ENCODE data around the gene PRRG4.

The PRRG4 gene

GRCh38 chr11:32892355-32893092, 62.8 kb downstream of the PRRG4 start, which contains the start of gene QSER1:
Gene QSER1, plus strand, starts transcription at chr11:32892811. Its CDS starts 315 bp downstream, at chr11:32893126.
- TF ChIP-seq, protein P1, sequence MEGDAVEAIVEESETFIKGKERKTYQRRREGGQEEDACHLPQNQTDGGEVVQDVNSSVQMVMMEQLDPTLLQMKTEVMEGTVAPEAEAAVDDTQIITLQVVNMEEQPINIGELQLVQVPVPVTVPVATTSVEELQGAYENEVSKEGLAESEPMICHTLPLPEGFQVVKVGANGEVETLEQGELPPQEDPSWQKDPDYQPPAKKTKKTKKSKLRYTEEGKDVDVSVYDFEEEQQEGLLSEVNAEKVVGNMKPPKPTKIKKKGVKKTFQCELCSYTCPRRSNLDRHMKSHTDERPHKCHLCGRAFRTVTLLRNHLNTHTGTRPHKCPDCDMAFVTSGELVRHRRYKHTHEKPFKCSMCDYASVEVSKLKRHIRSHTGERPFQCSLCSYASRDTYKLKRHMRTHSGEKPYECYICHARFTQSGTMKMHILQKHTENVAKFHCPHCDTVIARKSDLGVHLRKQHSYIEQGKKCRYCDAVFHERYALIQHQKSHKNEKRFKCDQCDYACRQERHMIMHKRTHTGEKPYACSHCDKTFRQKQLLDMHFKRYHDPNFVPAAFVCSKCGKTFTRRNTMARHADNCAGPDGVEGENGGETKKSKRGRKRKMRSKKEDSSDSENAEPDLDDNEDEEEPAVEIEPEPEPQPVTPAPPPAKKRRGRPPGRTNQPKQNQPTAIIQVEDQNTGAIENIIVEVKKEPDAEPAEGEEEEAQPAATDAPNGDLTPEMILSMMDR (IDR thresholded peaks at IDR 0.05; ENCODE audit: low read depth, low read length, missing control alignments), result no peak
- in situ Hi-C loops (cut with HindIII; ENCODE audit: low sequenced_read_pairs), result no loop called here
- no peak for DNase-seq (ENCODE audit: low read depth)
- H3K4me3 ChIP-seq (ENCODE audit: low read depth, low read length), result peak within 1 kb of the TSS; percentile 76

DNA sequence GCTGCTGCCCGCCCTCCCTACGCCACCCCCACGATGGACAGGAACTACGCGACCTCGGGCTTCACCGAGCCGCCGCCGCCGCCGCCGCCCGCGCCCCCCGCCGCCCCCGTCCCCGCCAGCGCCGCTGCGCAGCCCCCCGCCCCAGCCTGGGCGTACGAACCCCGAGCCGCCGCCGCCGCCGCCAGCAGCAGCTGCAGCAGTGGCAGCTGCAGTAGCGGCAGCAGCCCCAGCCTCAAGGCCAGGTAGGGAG, 63.3 kb downstream of the PRRG4 start:
- TF ChIP-seq, protein P1 (IDR thresholded peaks at IDR 0.05; ENCODE audit: low read depth, low read length, missing control alignments), result no peak
- peak overlapping the region; percentile 76 for H3K4me3 ChIP-seq (ENCODE audit: low read depth, low read length)
- in situ Hi-C loops (cut with HindIII; ENCODE audit: low sequenced_read_pairs), result no loop called here
- no peak for DNase-seq (ENCODE audit: low read depth)

GRCh38 chr11:32893343-32894148, 63.8 kb downstream of the PRRG4 start:
- in situ Hi-C loops (cut with HindIII; ENCODE audit: low sequenced_read_pairs), result no loop called here
- TF ChIP-seq, protein P1 (IDR thresholded peaks at IDR 0.05; ENCODE audit: low read depth, low read length, missing control alignments), result peak; percentile 52
- no peak for DNase-seq (ENCODE audit: low read depth)
- H3K4me3 ChIP-seq (ENCODE audit: low read depth, low read length), result peak overlapping the region; percentile 76

DNA sequence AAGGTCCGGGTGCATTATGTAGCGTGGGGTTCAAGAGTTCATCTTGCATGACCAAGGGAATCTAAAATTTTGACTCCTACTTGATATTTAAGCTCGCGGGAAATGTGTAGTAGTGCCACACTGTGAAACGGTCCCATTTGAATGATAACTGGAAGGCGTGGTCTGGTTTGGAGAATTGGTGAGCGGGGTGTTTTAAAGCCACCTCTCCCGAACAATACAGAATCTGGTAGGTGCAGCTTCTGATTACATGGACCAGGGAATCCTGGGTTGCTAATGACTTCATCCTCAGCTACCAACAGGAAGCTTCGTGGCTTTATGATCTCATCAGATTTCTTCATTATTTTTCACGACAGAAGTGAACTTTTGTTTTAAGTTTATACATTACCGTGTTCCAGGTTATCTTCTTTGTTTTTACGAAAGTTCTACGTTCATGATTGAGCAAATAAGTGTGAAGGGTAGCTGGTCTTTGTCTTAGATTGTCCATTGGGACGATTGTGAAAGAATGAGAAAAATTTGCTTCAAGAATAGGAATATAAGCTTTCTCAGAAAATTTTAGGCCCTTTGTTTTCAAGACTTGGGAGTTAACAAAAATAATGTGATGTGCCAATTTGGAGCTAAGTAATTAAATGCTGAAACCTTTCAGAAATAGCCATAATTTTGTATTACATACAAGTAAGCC, 64.6 kb downstream of the PRRG4 start:
- in situ Hi-C loops (cut with HindIII; ENCODE audit: low sequenced_read_pairs), result no loop called here
- TF ChIP-seq, protein P1 (IDR thresholded peaks at IDR 0.05; ENCODE audit: low read depth, low read length, missing control alignments), result no peak
- peak; percentile 74 for DNase-seq (ENCODE audit: low read depth)
- H3K4me3 ChIP-seq (ENCODE audit: low read depth, low read length), result peak overlapping the region; percentile 76

DNA sequence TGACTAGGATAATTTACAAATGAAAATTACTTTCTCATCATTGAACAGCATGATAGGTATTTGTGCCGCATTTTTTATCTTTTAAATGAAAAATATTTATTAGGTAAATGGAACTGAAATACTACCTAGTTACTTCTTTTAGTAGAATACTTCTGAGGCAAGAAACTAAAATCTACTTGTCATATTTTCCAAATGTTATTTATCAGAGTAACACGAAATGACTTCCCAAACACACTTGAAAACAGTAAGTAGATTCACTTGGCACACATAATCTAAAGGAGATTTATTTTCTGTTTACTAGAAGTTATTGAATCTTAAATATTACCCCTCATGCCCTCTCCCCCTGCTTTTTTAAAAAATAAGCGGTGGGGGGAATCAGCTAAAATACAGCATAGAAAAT, 65.2 kb downstream of the PRRG4 start:
- in situ Hi-C loops (cut with HindIII; ENCODE audit: low sequenced_read_pairs), result no loop called here
- H3K4me3 ChIP-seq (ENCODE audit: low read depth, low read length), result peak overlapping the region; percentile 76
- TF ChIP-seq, protein P1 (IDR thresholded peaks at IDR 0.05; ENCODE audit: low read depth, low read length, missing control alignments), result no peak
- DNase-seq (ENCODE audit: low read depth), result no peak

- TF ChIP-seq, protein P1 (IDR thresholded peaks at IDR 0.05; ENCODE audit: low read depth, low read length, missing control alignments), result no peak
- DNase-seq (ENCODE audit: low read depth), result no peak
- H3K4me3 ChIP-seq (ENCODE audit: low read depth, low read length), result no peak overlapping the region
- in situ Hi-C loops (cut with HindIII; ENCODE audit: low sequenced_read_pairs), result no loop called here
These were observed 65.7 kb downstream of the PRRG4 start for GRCh38 chr11:32895471-32895870.

Data from astrocyte of the cerebellum (primary cell).